ENCODE results near the gene RRP15. TPM values are rescaled to one million over a fixed set of nuclear protein-coding genes. Genes with fewer than 3 reads are reported as not detected.
A peak's percentile ranks its signal among the peaks of the same experiment; 100 is the strongest.

RRP15 gene
- total and polyA plus RNA-seq, 2 donors (not counting 1 experiment from before 2014, with no cell fraction given): 6.9 to 8.6 TPM

GRCh38 chr1:218284377-218284916 lies 646 bp upstream of the RRP15 start:
- H3K27ac ChIP-seq (ENCODE audit: insufficient read depth, low read length): peak overlapping the region; percentile 63

GRCh38 chr1:218292515-218292914 lies 7.4 kb downstream of the RRP15 start:
- no peaks in the 10 kb centered on the region for H3K9me3 ChIP-seq (ENCODE audit: control insufficient read depth, insufficient read depth, low read depth, low read length)

More at GRCh38 chr1:218284377-218284916, 646 bp upstream of the RRP15 start:
- TF ChIP-seq EZH2 (IDR thresholded peaks at IDR 0.05; ENCODE audit: low read length, missing control alignments) (no peak), CTCF (conservative IDR thresholded peaks at IDR 0.05 in 1 of 2, IDR thresholded peaks at IDR 0.05 in 1 of 2; ENCODE audit: low read depth in 1 of 2, low read length in 2 of 2) (no peak)
- Histone ChIP-seq H3K9ac (ENCODE audit: insufficient read depth, low read length) (peak overlapping the region; percentile 57), H3K27me3 (ENCODE audit: control insufficient read depth, insufficient read depth, low read length) (no peaks in the 10 kb centered on the region), H3K36me3 (ENCODE audit: control insufficient read depth, insufficient read depth, low read length) (no peaks in the 10 kb centered on the region), H4K20me1 (ENCODE audit: control insufficient read depth, extremely low read depth, insufficient read depth, low read length) (no peaks in the 10 kb centered on the region), H2AFZ (ENCODE audit: low read length) (peak overlapping the region; percentile 80), H3K4me2 (ENCODE audit: extremely low read depth, insufficient read depth, low read length) (peak overlapping the region; percentile 94), H3K9me3 (ENCODE audit: control insufficient read depth, insufficient read depth, low read depth, low read length) (no peaks in the 10 kb centered on the region), H3K4me3 (replicated peaks in 1 of 4; ENCODE audit: control extremely low read depth in 1 of 4, insufficient read depth in 1 of 4, low read depth in 3 of 4, low read length in 4 of 4) (peak overlapping the region; percentile 92 to 98 (median 96)), H3K79me2 (ENCODE audit: control insufficient read depth, insufficient read depth, low read length) (peaks cover 27% of the 10 kb centered on the region), H3K4me1 (ENCODE audit: control insufficient read depth, extremely low read depth, insufficient read depth, low read length) (peaks cover 2% of the 10 kb centered on the region)
- no peak for DNase-seq (ENCODE audit: low read depth in 2 of 2)

GRCh38 chr1:218294546-218294945 lies 9.5 kb downstream of the RRP15 start:
- Histone ChIP-seq H3K4me3 (replicated peaks in 1 of 4; ENCODE audit: control extremely low read depth in 1 of 4, insufficient read depth in 1 of 4, low read depth in 3 of 4, low read length in 4 of 4) (no peak overlapping the region), H4K20me1 (ENCODE audit: control insufficient read depth, extremely low read depth, insufficient read depth, low read length) (no peaks in the 10 kb centered on the region), H3K79me2 (ENCODE audit: control insufficient read depth, insufficient read depth, low read length) (peaks cover 16% of the 10 kb centered on the region), H3K9me3 (ENCODE audit: control insufficient read depth, insufficient read depth, low read depth, low read length) (no peaks in the 10 kb centered on the region), H3K4me2 (ENCODE audit: extremely low read depth, insufficient read depth, low read length) (no peak overlapping the region), H2AFZ (ENCODE audit: low read length) (no peak overlapping the region), H3K4me1 (ENCODE audit: control insufficient read depth, extremely low read depth, insufficient read depth, low read length) (peaks cover 3% of the 10 kb centered on the region), H3K36me3 (ENCODE audit: control insufficient read depth, insufficient read depth, low read length) (no peaks in the 10 kb centered on the region), H3K9ac (ENCODE audit: insufficient read depth, low read length) (no peak overlapping the region), H3K27ac (ENCODE audit: insufficient read depth, low read length) (no peak overlapping the region), H3K27me3 (ENCODE audit: control insufficient read depth, insufficient read depth, low read length) (no peaks in the 10 kb centered on the region)
- DNase-seq (ENCODE audit: low read depth in 2 of 2): peak in 1 of 2 donors; percentile 28
- TF ChIP-seq EZH2 (IDR thresholded peaks at IDR 0.05; ENCODE audit: low read length, missing control alignments): no peak
- no peak for TF ChIP-seq CTCF (conservative IDR thresholded peaks at IDR 0.05 in 1 of 2, IDR thresholded peaks at IDR 0.05 in 1 of 2; ENCODE audit: low read depth in 1 of 2, low read length in 2 of 2)

More at GRCh38 chr1:218292515-218292914, 7.4 kb downstream of the RRP15 start:
- no peak overlapping the region for H3K4me2 ChIP-seq (ENCODE audit: extremely low read depth, insufficient read depth, low read length)
- no peak overlapping the region for H3K9ac ChIP-seq (ENCODE audit: insufficient read depth, low read length)
- no peak overlapping the region for H3K27ac ChIP-seq (ENCODE audit: insufficient read depth, low read length)
- H3K36me3 ChIP-seq (ENCODE audit: control insufficient read depth, insufficient read depth, low read length): no peaks in the 10 kb centered on the region
- no peaks in the 10 kb centered on the region for H4K20me1 ChIP-seq (ENCODE audit: control insufficient read depth, extremely low read depth, insufficient read depth, low read length)
- H2AFZ ChIP-seq (ENCODE audit: low read length): no peak overlapping the region
- DNase-seq (ENCODE audit: low read depth in 2 of 2): no peak
- no peaks in the 10 kb centered on the region for H3K27me3 ChIP-seq (ENCODE audit: control insufficient read depth, insufficient read depth, low read length)
- TF ChIP-seq EZH2 (IDR thresholded peaks at IDR 0.05; ENCODE audit: low read length, missing control alignments): no peak
- TF ChIP-seq CTCF (conservative IDR thresholded peaks at IDR 0.05 in 1 of 2, IDR thresholded peaks at IDR 0.05 in 1 of 2; ENCODE audit: low read depth in 1 of 2, low read length in 2 of 2): no peak
- H3K4me1 ChIP-seq (ENCODE audit: control insufficient read depth, extremely low read depth, insufficient read depth, low read length): peaks cover 3% of the 10 kb centered on the region
- H3K4me3 ChIP-seq (replicated peaks in 1 of 4; ENCODE audit: control extremely low read depth in 1 of 4, insufficient read depth in 1 of 4, low read depth in 3 of 4, low read length in 4 of 4): no peak overlapping the region
- H3K79me2 ChIP-seq (ENCODE audit: control insufficient read depth, insufficient read depth, low read length): peaks cover 23% of the 10 kb centered on the region
